ENCODE results near the gene PER3. TPM values are rescaled to one million over a fixed set of nuclear protein-coding genes. Genes with fewer than 3 reads are reported as not detected.
A peak's percentile ranks its signal among the peaks of the same experiment; 100 is the strongest.

The PER3 gene
- total and polyA plus RNA-seq, 10 of the 15 experiments (the other 5 are each of a cell fraction or from before 2014, with no cell fraction given): 0.06 to 0.64 (median 0.13) TPM; not detected in 1

DNA sequence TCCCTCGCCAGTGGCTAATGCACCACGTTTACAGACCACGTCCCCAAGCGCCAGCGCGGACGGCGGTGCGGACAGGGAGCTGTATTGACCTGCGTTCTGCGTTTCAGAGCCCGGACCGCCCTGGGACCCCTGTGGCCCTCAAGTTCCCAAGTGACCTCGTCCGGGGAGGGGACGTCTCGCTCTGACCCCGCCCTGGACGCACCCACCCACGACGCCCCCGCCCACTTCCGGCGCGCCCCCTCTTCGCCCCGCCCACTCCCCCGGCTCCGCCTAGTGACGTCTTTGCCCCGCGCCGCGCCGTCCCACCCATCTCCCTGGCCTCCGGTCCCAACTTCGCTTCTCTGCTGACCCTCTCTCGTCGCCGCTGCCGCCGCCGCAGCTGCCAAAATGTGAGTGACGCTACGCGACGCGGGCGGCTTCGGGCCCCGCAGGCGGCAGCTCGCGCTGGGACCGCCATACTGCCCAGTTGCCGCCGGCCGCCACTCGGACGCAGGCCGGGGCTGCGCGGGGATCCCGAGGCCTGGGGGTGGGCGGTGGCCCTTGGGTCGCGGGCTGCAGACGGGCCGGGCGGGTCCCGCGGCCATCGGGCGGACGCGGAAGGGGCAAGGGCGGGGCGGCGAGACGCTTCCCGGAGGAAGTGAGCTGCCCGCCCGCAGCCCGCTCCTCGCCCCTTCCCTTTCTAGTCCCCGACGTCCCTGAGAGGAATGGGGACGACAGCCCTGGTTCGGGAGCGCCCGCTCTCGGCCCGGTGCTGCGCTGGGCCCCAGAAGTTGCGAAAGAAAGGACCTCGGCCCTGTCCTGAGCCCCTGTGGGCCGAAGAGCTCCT is 12.9 kb upstream of the PER3 start, which contains the start of gene VAMP3:
Gene VAMP3 (plus strand): TSS at position 300 of the 826 bp plus-strand sequence. CDS start 88 bp downstream, at position 388.
- WGBS (ENCODE audit: insufficient coverage, insufficient replicate concordance, low lambda C conversion rate, missing lambda C conversion rate): under 1% methylated on average over 55 of the region's 97 CpGs
- H3K27ac ChIP-seq (ENCODE audit: control insufficient read depth, insufficient read depth): peak within 1 kb of the TSS; percentile 74
- peak within 1 kb of the TSS; percentile 90 for H3K9ac ChIP-seq (ENCODE audit: control insufficient read depth, insufficient read depth, low read length)
- H3K79me2 ChIP-seq (ENCODE audit: control insufficient read depth, insufficient read depth, low read length): peaks cover 16% of the 10 kb centered on the region
- no peaks in the 10 kb centered on the region; a peak in 1 of 4 replicates for H3K27me3 ChIP-seq (replicated peaks in 1 of 2; ENCODE audit: control insufficient read depth in 2 of 2, insufficient read depth in 2 of 2, low read length in 1 of 2)
- SMC1A ChIA-PET (ENCODE audit: uncharacterized antibody, unreplicated experiment): interaction anchor here (0.6 kb wide), 1 partner anchor 969 kb away, joined by 4 read pairs; no protein-coding TSS in a partner anchor
- H3K4me2 ChIP-seq (ENCODE audit: control insufficient read depth, insufficient read depth): peak within 1 kb of the TSS; percentile 95
- BruUV-seq (replicated peaks): no TSS peak
- H3K9me3 ChIP-seq (replicated peaks; ENCODE audit: control insufficient read depth, insufficient read depth, low read length): no peaks in the 10 kb centered on the region
- FAIRE-seq: peak; percentile 65
- in situ Hi-C loops (cut with MboI) (no loop called here), intact Hi-C loops (cut with micrococcal nuclease; ENCODE audit: unreplicated experiment) (no loop called here)
- H3K36me3 ChIP-seq (ENCODE audit: control insufficient read depth in 2 of 2, insufficient read depth in 2 of 2, low read length in 1 of 2): peaks cover 0 to 8% of the 10 kb centered on the region in 2 experiments; a peak in 1 of 4 replicates
- H2AFZ ChIP-seq (ENCODE audit: control insufficient read depth, low read depth, low read length): peak within 1 kb of the TSS; percentile 100
- RAD21 ChIA-PET (ENCODE audit: unreplicated experiment): no interaction called here
- CTCF ChIA-PET: interaction anchor here (0.6 to 4.9 kb wide), 2 partner anchors 18 to 104 kb away, joined by 3 to 23 read pairs; no protein-coding TSS in a partner anchor
- ATAC-seq: peak; percentile 92
- DNase-seq (ENCODE audit: low read depth, low spot score): peak; percentile 30
- H3K4me3 ChIP-seq: peak within 1 kb of the TSS; percentile 95
- no peaks in the 10 kb centered on the region for H3K4me1 ChIP-seq (ENCODE audit: control insufficient read depth, insufficient read depth, low read length)
- POLR2A ChIA-PET: no interaction called here
- H4K20me1 ChIP-seq (ENCODE audit: control insufficient read depth, insufficient read depth): no peaks in the 10 kb centered on the region
- TF ChIP-seq DPF2 (IDR thresholded peaks at IDR 0.05) (peak; percentile 66), TCF12 (IDR thresholded peaks at IDR 0.05; ENCODE audit: low read depth, low read length) (no peak), STAT1 (conservative IDR thresholded peaks at IDR 0.05) (no peak), GABPA (IDR thresholded peaks at IDR 0.05; ENCODE audit: low read depth) (peak; percentile 47; the same call in 1 of the 2 replicates), HCFC1 (IDR thresholded peaks at IDR 0.05; ENCODE audit: low read length) (peak; percentile 66), SIX5 (IDR thresholded peaks at IDR 0.05; ENCODE audit: low read depth, low read length, severe bottlenecking) (peak; percentile 14), NFXL1 (IDR thresholded peaks at IDR 0.05; ENCODE audit: borderline replicate concordance) (no peak), YY1 (IDR thresholded peaks at IDR 0.05; ENCODE audit: low read depth, low read length) (peak; percentile 31; the same call in 1 of the 2 replicates)
- TF ChIP-seq, protein P1, sequence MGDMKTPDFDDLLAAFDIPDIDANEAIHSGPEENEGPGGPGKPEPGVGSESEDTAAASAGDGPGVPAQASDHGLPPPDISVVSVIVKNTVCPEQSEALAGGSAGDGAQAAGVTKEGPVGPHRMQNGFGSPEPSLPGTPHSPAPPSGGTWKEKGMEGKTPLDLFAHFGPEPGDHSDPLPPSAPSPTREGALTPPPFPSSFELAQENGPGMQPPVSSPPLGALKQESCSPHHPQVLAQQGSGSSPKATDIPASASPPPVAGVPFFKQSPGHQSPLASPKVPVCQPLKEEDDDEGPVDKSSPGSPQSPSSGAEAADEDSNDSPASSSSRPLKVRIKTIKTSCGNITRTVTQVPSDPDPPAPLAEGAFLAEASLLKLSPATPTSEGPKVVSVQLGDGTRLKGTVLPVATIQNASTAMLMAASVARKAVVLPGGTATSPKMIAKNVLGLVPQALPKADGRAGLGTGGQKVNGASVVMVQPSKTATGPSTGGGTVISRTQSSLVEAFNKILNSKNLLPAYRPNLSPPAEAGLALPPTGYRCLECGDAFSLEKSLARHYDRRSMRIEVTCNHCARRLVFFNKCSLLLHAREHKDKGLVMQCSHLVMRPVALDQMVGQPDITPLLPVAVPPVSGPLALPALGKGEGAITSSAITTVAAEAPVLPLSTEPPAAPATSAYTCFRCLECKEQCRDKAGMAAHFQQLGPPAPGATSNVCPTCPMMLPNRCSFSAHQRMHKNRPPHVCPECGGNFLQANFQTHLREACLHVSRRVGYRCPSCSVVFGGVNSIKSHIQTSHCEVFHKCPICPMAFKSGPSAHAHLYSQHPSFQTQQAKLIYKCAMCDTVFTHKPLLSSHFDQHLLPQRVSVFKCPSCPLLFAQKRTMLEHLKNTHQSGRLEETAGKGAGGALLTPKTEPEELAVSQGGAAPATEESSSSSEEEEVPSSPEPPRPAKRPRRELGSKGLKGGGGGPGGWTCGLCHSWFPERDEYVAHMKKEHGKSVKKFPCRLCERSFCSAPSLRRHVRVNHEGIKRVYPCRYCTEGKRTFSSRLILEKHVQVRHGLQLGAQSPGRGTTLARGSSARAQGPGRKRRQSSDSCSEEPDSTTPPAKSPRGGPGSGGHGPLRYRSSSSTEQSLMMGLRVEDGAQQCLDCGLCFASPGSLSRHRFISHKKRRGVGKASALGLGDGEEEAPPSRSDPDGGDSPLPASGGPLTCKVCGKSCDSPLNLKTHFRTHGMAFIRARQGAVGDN (IDR thresholded peaks at IDR 0.05): peak; percentile 41; the same call in 1 of the 2 replicates
- TF ChIP-seq, protein P2, sequence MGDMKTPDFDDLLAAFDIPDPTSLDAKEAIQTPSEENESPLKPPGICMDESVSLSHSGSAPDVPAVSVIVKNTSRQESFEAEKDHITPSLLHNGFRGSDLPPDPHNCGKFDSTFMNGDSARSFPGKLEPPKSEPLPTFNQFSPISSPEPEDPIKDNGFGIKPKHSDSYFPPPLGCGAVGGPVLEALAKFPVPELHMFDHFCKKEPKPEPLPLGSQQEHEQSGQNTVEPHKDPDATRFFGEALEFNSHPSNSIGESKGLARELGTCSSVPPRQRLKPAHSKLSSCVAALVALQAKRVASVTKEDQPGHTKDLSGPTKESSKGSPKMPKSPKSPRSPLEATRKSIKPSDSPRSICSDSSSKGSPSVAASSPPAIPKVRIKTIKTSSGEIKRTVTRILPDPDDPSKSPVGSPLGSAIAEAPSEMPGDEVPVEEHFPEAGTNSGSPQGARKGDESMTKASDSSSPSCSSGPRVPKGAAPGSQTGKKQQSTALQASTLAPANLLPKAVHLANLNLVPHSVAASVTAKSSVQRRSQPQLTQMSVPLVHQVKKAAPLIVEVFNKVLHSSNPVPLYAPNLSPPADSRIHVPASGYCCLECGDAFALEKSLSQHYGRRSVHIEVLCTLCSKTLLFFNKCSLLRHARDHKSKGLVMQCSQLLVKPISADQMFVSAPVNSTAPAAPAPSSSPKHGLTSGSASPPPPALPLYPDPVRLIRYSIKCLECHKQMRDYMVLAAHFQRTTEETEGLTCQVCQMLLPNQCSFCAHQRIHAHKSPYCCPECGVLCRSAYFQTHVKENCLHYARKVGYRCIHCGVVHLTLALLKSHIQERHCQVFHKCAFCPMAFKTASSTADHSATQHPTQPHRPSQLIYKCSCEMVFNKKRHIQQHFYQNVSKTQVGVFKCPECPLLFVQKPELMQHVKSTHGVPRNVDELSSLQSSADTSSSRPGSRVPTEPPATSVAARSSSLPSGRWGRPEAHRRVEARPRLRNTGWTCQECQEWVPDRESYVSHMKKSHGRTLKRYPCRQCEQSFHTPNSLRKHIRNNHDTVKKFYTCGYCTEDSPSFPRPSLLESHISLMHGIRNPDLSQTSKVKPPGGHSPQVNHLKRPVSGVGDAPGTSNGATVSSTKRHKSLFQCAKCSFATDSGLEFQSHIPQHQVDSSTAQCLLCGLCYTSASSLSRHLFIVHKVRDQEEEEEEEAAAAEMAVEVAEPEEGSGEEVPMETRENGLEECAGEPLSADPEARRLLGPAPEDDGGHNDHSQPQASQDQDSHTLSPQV (IDR thresholded peaks at IDR 0.05): no peak
- TF ChIP-seq, protein P3, sequence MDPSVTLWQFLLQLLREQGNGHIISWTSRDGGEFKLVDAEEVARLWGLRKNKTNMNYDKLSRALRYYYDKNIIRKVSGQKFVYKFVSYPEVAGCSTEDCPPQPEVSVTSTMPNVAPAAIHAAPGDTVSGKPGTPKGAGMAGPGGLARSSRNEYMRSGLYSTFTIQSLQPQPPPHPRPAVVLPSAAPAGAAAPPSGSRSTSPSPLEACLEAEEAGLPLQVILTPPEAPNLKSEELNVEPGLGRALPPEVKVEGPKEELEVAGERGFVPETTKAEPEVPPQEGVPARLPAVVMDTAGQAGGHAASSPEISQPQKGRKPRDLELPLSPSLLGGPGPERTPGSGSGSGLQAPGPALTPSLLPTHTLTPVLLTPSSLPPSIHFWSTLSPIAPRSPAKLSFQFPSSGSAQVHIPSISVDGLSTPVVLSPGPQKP (IDR thresholded peaks at IDR 0.05; ENCODE audit: low read depth, low read length): peak; percentile 13; the same call in 1 of the 2 replicates
- TF ChIP-seq, protein P4, sequence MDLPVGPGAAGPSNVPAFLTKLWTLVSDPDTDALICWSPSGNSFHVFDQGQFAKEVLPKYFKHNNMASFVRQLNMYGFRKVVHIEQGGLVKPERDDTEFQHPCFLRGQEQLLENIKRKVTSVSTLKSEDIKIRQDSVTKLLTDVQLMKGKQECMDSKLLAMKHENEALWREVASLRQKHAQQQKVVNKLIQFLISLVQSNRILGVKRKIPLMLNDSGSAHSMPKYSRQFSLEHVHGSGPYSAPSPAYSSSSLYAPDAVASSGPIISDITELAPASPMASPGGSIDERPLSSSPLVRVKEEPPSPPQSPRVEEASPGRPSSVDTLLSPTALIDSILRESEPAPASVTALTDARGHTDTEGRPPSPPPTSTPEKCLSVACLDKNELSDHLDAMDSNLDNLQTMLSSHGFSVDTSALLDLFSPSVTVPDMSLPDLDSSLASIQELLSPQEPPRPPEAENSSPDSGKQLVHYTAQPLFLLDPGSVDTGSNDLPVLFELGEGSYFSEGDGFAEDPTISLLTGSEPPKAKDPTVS (IDR thresholded peaks at IDR 0.05; ENCODE audit: low read depth, low read length): no peak
